HEK293 (cell line): Measurements from ENCODE around the gene IL1RAP.

Experiments used
- CTCF ChIA-PET: fragments of 350-600 bp; formaldehyde crosslinking; extraction: SDS; loops from one replicate; lab custom pipeline; 2021; ENCODE audit warnings: antibody characterized with exemption; lab: Yijun Ruan, JAX
- POLR2A ChIA-PET: fragments of 300-600 bp; formaldehyde crosslinking; extraction: SDS; loops from one replicate; lab custom pipeline; 2020; ENCODE audit warnings: antibody characterized with exemption, inconsistent platforms; lab: Yijun Ruan, JAX
- H3K27ac ChIP-seq: fragments of 200-500 bp; sonication (Bioruptor generic); 2 replicates; pipeline ENCODE4 v1.5.1; 2014; ENCODE audit warnings: low read depth, low read length, control low read depth, inconsistent platforms; ENCODE audit errors: extremely low read depth
- H3K36me3 ChIP-seq, 2 experiments: fragments of 200-500 bp in 1 of 2; sonication (Bioruptor generic) in 1 of 2; 1 replicate in 1 of 2; 2 replicates in 1 of 2; pipeline ENCODE4 v1.5.1; 2014 to 2017; ENCODE audit warnings: inconsistent platforms in 2 of 2, low read length in 2 of 2; ENCODE audit not compliant: control insufficient read depth in 2 of 2, insufficient read depth in 1 of 2
- H3K4me1 ChIP-seq: fragments of 200-500 bp; sonication (Bioruptor generic); 2 replicates; pipeline ENCODE4 v1.5.1; 2014; ENCODE audit warnings: mild to moderate bottlenecking, low read length, inconsistent platforms; ENCODE audit not compliant: control insufficient read depth, insufficient read depth
- H3K4me3 ChIP-seq: 2 replicates; pipeline ENCODE4 v1.5.1; 2011; ENCODE audit warnings: low read depth, mild to moderate bottlenecking, control low read depth, low read length, moderate library complexity
- H3K9me3 ChIP-seq: fragments of 200-500 bp; sonication (Bioruptor generic); 2 replicates; pipeline ENCODE4 v1.5.1; 2014; ENCODE audit warnings: low read depth, low read length, inconsistent platforms; ENCODE audit not compliant: control insufficient read depth, insufficient read depth
- BCL11A ChIP-seq: fragments of 450-650 bp; formaldehyde crosslinking; IDR thresholded peaks from 2 replicates; pipeline ENCODE4 v1.5.1; 2016; ENCODE audit warnings: low read depth, missing biosample characterization, missing genetic modification characterization
- EGR2 ChIP-seq: fragments of 450-650 bp; formaldehyde crosslinking; IDR thresholded peaks from 2 replicates; pipeline ENCODE4 v1.5.1; 2016; ENCODE audit warnings: low read depth, missing biosample characterization, missing genetic modification characterization
- GFI1B ChIP-seq: fragments of 450-650 bp; formaldehyde crosslinking; IDR thresholded peaks from 2 replicates; pipeline ENCODE4 v1.5.1; 2016; ENCODE audit warnings: missing biosample characterization, missing genetic modification characterization
- KLF7 ChIP-seq: fragments of 450-650 bp; formaldehyde crosslinking; IDR thresholded peaks from 2 replicates; pipeline ENCODE4 v1.5.1; 2016; ENCODE audit warnings: missing biosample characterization, missing genetic modification characterization, borderline replicate concordance
- PATZ1 ChIP-seq: fragments of 450-650 bp; formaldehyde crosslinking; IDR thresholded peaks from 2 replicates; pipeline ENCODE4 v1.5.1; 2016; ENCODE audit warnings: missing biosample characterization, missing genetic modification characterization
- PRDM4 ChIP-seq: fragments of 450-650 bp; formaldehyde crosslinking; IDR thresholded peaks from 2 replicates; pipeline ENCODE4 v1.5.1; 2017; ENCODE audit warnings: missing biosample characterization, missing genetic modification characterization
- REPIN1 ChIP-seq: fragments of 450-650 bp; formaldehyde crosslinking; IDR thresholded peaks from 2 replicates; pipeline ENCODE4 v1.5.1; 2017; ENCODE audit warnings: missing biosample characterization, missing genetic modification characterization, low read depth
- SCRT2 ChIP-seq: fragments of 450-650 bp; formaldehyde crosslinking; IDR thresholded peaks from 2 replicates; pipeline ENCODE4 v1.5.1; 2016; ENCODE audit warnings: missing biosample characterization, missing genetic modification characterization
- YY2 ChIP-seq: fragments of 450-650 bp; formaldehyde crosslinking; IDR thresholded peaks from 2 replicates; pipeline ENCODE4 v1.5.1; 2016; ENCODE audit warnings: missing biosample characterization, missing genetic modification characterization
- ZBTB11 ChIP-seq: fragments of 450-650 bp; formaldehyde crosslinking; conservative IDR thresholded peaks from 2 replicates; pipeline ENCODE4 v1.5.1; 2016; ENCODE audit warnings: low read depth, missing biosample characterization, missing genetic modification characterization
- ZBTB20 ChIP-seq: fragments of 450-650 bp; formaldehyde crosslinking; IDR thresholded peaks from 2 replicates; pipeline ENCODE4 v1.5.1; 2016; ENCODE audit warnings: missing biosample characterization, missing genetic modification characterization
- ZEB2 ChIP-seq: fragments of 450-650 bp; formaldehyde crosslinking; IDR thresholded peaks from 2 replicates; pipeline ENCODE4 v1.5.1; 2016; ENCODE audit warnings: missing biosample characterization, missing genetic modification characterization
- ZFP41 ChIP-seq: fragments of 450-650 bp; formaldehyde crosslinking; IDR thresholded peaks from 2 replicates; pipeline ENCODE4 v1.5.1; 2016; ENCODE audit warnings: missing biosample characterization, missing genetic modification characterization, borderline replicate concordance
- ZNF121 ChIP-seq: fragments of 450-650 bp; formaldehyde crosslinking; IDR thresholded peaks from 2 replicates; pipeline ENCODE4 v1.5.1; 2016; ENCODE audit warnings: missing biosample characterization, missing genetic modification characterization
- ZNF2 ChIP-seq: fragments of 450-650 bp; formaldehyde crosslinking; IDR thresholded peaks from 2 replicates; pipeline ENCODE4 v1.5.1; 2016; ENCODE audit warnings: missing biosample characterization, missing genetic modification characterization
- ZNF202 ChIP-seq: fragments of 450-650 bp; formaldehyde crosslinking; IDR thresholded peaks from 2 replicates; pipeline ENCODE4 v1.5.1; 2016; ENCODE audit warnings: missing biosample characterization, missing genetic modification characterization, borderline replicate concordance
- ZNF266 ChIP-seq: fragments of 450-650 bp; formaldehyde crosslinking; IDR thresholded peaks from 2 replicates; pipeline ENCODE4 v1.5.1; 2016; ENCODE audit warnings: missing biosample characterization, missing genetic modification characterization, low read depth
- ZNF292 ChIP-seq: fragments of 450-650 bp; formaldehyde crosslinking; IDR thresholded peaks from 2 replicates; pipeline ENCODE4 v1.5.1; 2016; ENCODE audit warnings: low read depth, missing biosample characterization, missing genetic modification characterization, borderline replicate concordance
- ZNF335 ChIP-seq: fragments of 450-650 bp; formaldehyde crosslinking; conservative IDR thresholded peaks from 2 replicates; pipeline ENCODE4 v1.5.1; 2016; ENCODE audit warnings: missing biosample characterization, missing genetic modification characterization
- ZNF37A ChIP-seq: fragments of 450-650 bp; IDR thresholded peaks from 2 replicates; pipeline ENCODE4 v1.5.1; 2018; ENCODE audit warnings: missing biosample characterization, missing genetic modification characterization
- ZNF48 ChIP-seq: fragments of 450-650 bp; formaldehyde crosslinking; IDR thresholded peaks from 2 replicates; pipeline ENCODE4 v1.5.1; 2016; ENCODE audit warnings: missing biosample characterization, missing genetic modification characterization
- ZNF677 ChIP-seq: fragments of 450-650 bp; IDR thresholded peaks from 2 replicates; pipeline ENCODE4 v1.5.0; 2018; ENCODE audit warnings: missing biosample characterization, mild to moderate bottlenecking, missing genetic modification characterization, moderate library complexity

IL1RAP gene

GRCh38 chr3:190594171-190594570, 80.3 kb downstream of the IL1RAP start (continued):
- TF ChIP-seq ZBTB11 = no peak
- TF ChIP-seq ZNF48 (tag by site-specific recombination) = no peak

- Histone ChIP-seq H3K4me1 (no peaks in the 10 kb centered on the region), H3K36me3 (no peaks in the 10 kb centered on the region), H3K9me3 (no peaks in the 10 kb centered on the region), H3K27ac (no peak overlapping the region), H3K4me3 (no peak overlapping the region)
- ChIA-PET POLR2A (no interaction called here), CTCF (no interaction called here)
- TF ChIP-seq GFI1B (tag by site-specific recombination) (no peak), ZNF121 (tag by site-specific recombination) (no peak), ZNF202 (tag by site-specific recombination) (no peak), ZNF37A (tag by site-specific recombination) (no peak)
These were observed 81.4 kb downstream of the IL1RAP start for GRCh38 chr3:190595179-190595795.

- no peak overlapping the region for H3K4me3 ChIP-seq
- H3K4me1 ChIP-seq = no peaks in the 10 kb centered on the region
- POLR2A ChIA-PET = no interaction called here
- H3K9me3 ChIP-seq = no peaks in the 10 kb centered on the region
- TF ChIP-seq ZNF2 (no peak), KLF7 (no peak), ZFP41 (no peak), ZEB2 (no peak), ZNF292 (no peak), PRDM4 (tag by site-specific recombination) (no peak), SCRT2 (tag by site-specific recombination) (no peak)
- H3K27ac ChIP-seq = no peak overlapping the region
- no peaks in the 10 kb centered on the region for H3K36me3 ChIP-seq
- CTCF ChIA-PET = no interaction called here
These were observed 81.9 kb downstream of the IL1RAP start for GRCh38 chr3:190595807-190596206.

GRCh38 chr3:190596349-190597285, 82.7 kb downstream of the IL1RAP start:
- Histone ChIP-seq H3K9me3 (no peaks in the 10 kb centered on the region), H3K4me3 (no peak overlapping the region), H3K36me3 (no peaks in the 10 kb centered on the region), H3K4me1 (no peaks in the 10 kb centered on the region), H3K27ac (no peak overlapping the region)
- CTCF ChIA-PET = no interaction called here
- POLR2A ChIA-PET = no interaction called here
- TF ChIP-seq ZNF266 (tag by site-specific recombination) (no peak), ZNF677 (tag by site-specific recombination) (no peak), EGR2 (tag by site-specific recombination) (no peak), REPIN1 (tag by site-specific recombination) (no peak), BCL11A (tag by site-specific recombination) (no peak), PATZ1 (tag by site-specific recombination) (no peak), YY2 (tag by site-specific recombination) (no peak), ZBTB20 (tag by site-specific recombination) (no peak), ZNF335 (tag by site-specific recombination) (no peak)
